ENCODE results near the gene CDCA5. TPM values are rescaled to one million over a fixed set of nuclear protein-coding genes. Genes with fewer than 3 reads are reported as not detected.
"Not testable (repeated sequence)": the region's sequence is repeated elsewhere in the genome, so short reads cannot be mapped to it uniquely, and the experiment has no call there.

Gene CDCA5
- total RNA-seq, 2 donors from 2014 or later = 0.54 to 5.3 TPM

- Histone ChIP-seq H3K36me3 (peaks cover 35% of the 10 kb centered on the region), H3K9me3 (no peaks in the 10 kb centered on the region), H3K4me3 (peak overlapping the region; percentile 73), H3K4me1 (ENCODE audit: control insufficient read depth in 1 of 2, low read depth in 2 of 2) (peaks cover 14 to 30% of the 10 kb centered on the region in 2 donors), H3K27me3 (replicated peaks; ENCODE audit: insufficient read depth) (no peaks in the 10 kb centered on the region), H3K27ac (peak overlapping the region; percentile 78 to 96)
- ATAC-seq (ENCODE audit: insufficient number of reproducible peaks, low FRiP score, low read depth) = no peak
- no peak for TF ChIP-seq CTCF (IDR thresholded peaks at IDR 0.05)
- DNase-seq (ENCODE audit: low spot score) = no peak
Measured at GRCh38 chr11:65121447-65121864, 37.6 kb upstream of the CDCA5 start.

GRCh38 chr11:65120831-65121230 is 37.0 kb upstream of the CDCA5 start:
- H3K4me1 ChIP-seq (ENCODE audit: control insufficient read depth in 1 of 2, low read depth in 2 of 2) = peaks cover 18 to 36% of the 10 kb centered on the region in 2 donors
- ATAC-seq (ENCODE audit: insufficient number of reproducible peaks, low FRiP score, low read depth) = no peak
- no peak for DNase-seq (ENCODE audit: low spot score)

GRCh38 chr11:65119670-65119995 is 35.8 kb upstream of the CDCA5 start:
- Histone ChIP-seq H3K27ac (no peak overlapping the region), H3K9me3 (no peaks in the 10 kb centered on the region), H3K4me1 (ENCODE audit: control insufficient read depth in 1 of 2, low read depth in 2 of 2) (peaks cover 18 to 38% of the 10 kb centered on the region in 2 donors), H3K36me3 (peaks cover 20% of the 10 kb centered on the region), H3K4me3 (no peak overlapping the region), H3K27me3 (replicated peaks; ENCODE audit: insufficient read depth) (no peaks in the 10 kb centered on the region)
- DNase-seq (ENCODE audit: low spot score) = no peak
- no peak for ATAC-seq (ENCODE audit: insufficient number of reproducible peaks, low FRiP score, low read depth)
- no peak for TF ChIP-seq CTCF (IDR thresholded peaks at IDR 0.05)

More at GRCh38 chr11:65120831-65121230, 37.0 kb upstream of the CDCA5 start:
- TF ChIP-seq CTCF (IDR thresholded peaks at IDR 0.05) = no peak
- Histone ChIP-seq H3K27me3 (replicated peaks; ENCODE audit: insufficient read depth) (no peaks in the 10 kb centered on the region), H3K4me3 (peak overlapping the region; percentile 73), H3K9me3 (no peaks in the 10 kb centered on the region), H3K36me3 (peaks cover 29% of the 10 kb centered on the region), H3K27ac (peak overlapping the region; percentile 78 to 96)

- peaks cover 18 to 38% of the 10 kb centered on the region in 2 donors for H3K4me1 ChIP-seq (ENCODE audit: control insufficient read depth in 1 of 2, low read depth in 2 of 2)
- not testable (repeated sequence) for H3K27ac ChIP-seq; ATAC-seq (ENCODE audit: insufficient number of reproducible peaks, low FRiP score, low read depth)
Measured at GRCh38 chr11:65118891-65119669, 35.2 kb upstream of the CDCA5 start.

GRCh38 chr11:65118097-65118837 is 34.4 kb upstream of the CDCA5 start:
- H3K9me3 ChIP-seq = no peaks in the 10 kb centered on the region
- no peaks in the 10 kb centered on the region for H3K27me3 ChIP-seq (replicated peaks; ENCODE audit: insufficient read depth)
- DNase-seq (ENCODE audit: low spot score) (no peak), ATAC-seq (ENCODE audit: insufficient number of reproducible peaks, low FRiP score, low read depth) (no peak)
- H3K27ac ChIP-seq = peak overlapping the region in 1 of 2 donors; percentile 21
- peaks cover 15% of the 10 kb centered on the region for H3K36me3 ChIP-seq
- peak; percentile 21 for TF ChIP-seq CTCF (IDR thresholded peaks at IDR 0.05)
- H3K4me3 ChIP-seq = no peak overlapping the region
- H3K4me1 ChIP-seq (ENCODE audit: control insufficient read depth in 1 of 2, low read depth in 2 of 2) = peaks cover 20 to 39% of the 10 kb centered on the region in 2 donors

More at GRCh38 chr11:65118891-65119669, 35.2 kb upstream of the CDCA5 start:
- H3K9me3 ChIP-seq; DNase-seq (ENCODE audit: low spot score); H3K4me3 ChIP-seq; H3K27me3 ChIP-seq (replicated peaks; ENCODE audit: insufficient read depth): not testable (repeated sequence)
- H3K36me3 ChIP-seq = peaks cover 15% of the 10 kb centered on the region

Measured in thoracic aorta (tissue), 2 donors.